Astrocyte (in vitro differentiated cells and primary cell): ENCODE measurements around the gene CFAP45. TPM values are rescaled to one million over a fixed set of nuclear protein-coding genes. Genes with fewer than 3 reads are reported as not detected.

Source experiments
- DNase-seq: peaks from one replicate; pipeline ENCODE4 v3.0.0-alpha.2; 2010; ENCODE audit warnings: low read depth
- FAIRE-seq: peaks from 2 replicates; lab custom pipeline; 2011; peaks lifted over from hg19 to GRCh38; lab: Jason Lieb, UNC
- H2AFZ ChIP-seq: 2 replicates; pipeline ENCODE4 v1.6.0; 2012; ENCODE audit warnings: low read depth, low read length, inconsistent platforms
- H3K27ac ChIP-seq: 2 replicates; pipeline ENCODE4 v1.5.1; 2011; ENCODE audit warnings: low read depth, low read length, inconsistent platforms
- H3K27me3 ChIP-seq: 2 replicates; pipeline ENCODE4 v1.6.0; 2011; ENCODE audit warnings: low read length, inconsistent platforms; ENCODE audit not compliant: insufficient read depth
- H3K36me3 ChIP-seq: 2 replicates; pipeline ENCODE4 v1.5.1; 2011; ENCODE audit warnings: low read length, inconsistent platforms; ENCODE audit not compliant: insufficient read depth
- H3K4me1 ChIP-seq: 2 replicates; pipeline ENCODE4 v1.5.1; 2011; ENCODE audit warnings: low read length, inconsistent platforms; ENCODE audit not compliant: insufficient read depth
- H3K4me2 ChIP-seq: 2 replicates; pipeline ENCODE4 v1.6.0; 2012; ENCODE audit warnings: low read length, inconsistent platforms
- H3K4me3 ChIP-seq: 2 replicates; pipeline ENCODE4 v1.5.1; 2011; ENCODE audit warnings: low read depth, mild to moderate bottlenecking, low read length, inconsistent platforms; ENCODE audit not compliant: insufficient read depth
- H3K79me2 ChIP-seq: 2 replicates; pipeline ENCODE4 v1.6.0; 2012; ENCODE audit warnings: mild to moderate bottlenecking, low read length, inconsistent platforms; ENCODE audit not compliant: insufficient read depth
- H3K9ac ChIP-seq: 2 replicates; pipeline ENCODE4 v1.6.0; 2012; ENCODE audit warnings: mild to moderate bottlenecking, low read length, inconsistent platforms
- H3K9me3 ChIP-seq: 2 replicates; pipeline ENCODE4 v1.5.1; 2012; ENCODE audit warnings: low read depth, mild to moderate bottlenecking, low read length, inconsistent platforms; ENCODE audit not compliant: insufficient read depth
- H4K20me1 ChIP-seq: 2 replicates; pipeline ENCODE4 v1.6.0; 2012; ENCODE audit warnings: low read length, inconsistent platforms; ENCODE audit not compliant: insufficient read depth
- H3K27ac Mint-ChIP-seq: one replicate; pipeline ENCODE4 v1.8.0; 2021; ENCODE audit warnings: mild to moderate bottlenecking, mixed read lengths; ENCODE audit not compliant: unreplicated experiment
- H3K27me3 Mint-ChIP-seq: one replicate; pipeline ENCODE4 v1.8.0; 2021; ENCODE audit warnings: low read depth, mixed read lengths; ENCODE audit not compliant: unreplicated experiment
- H3K36me3 Mint-ChIP-seq: one replicate; pipeline ENCODE4 v1.8.0; 2021; ENCODE audit warnings: low read depth, mixed read lengths; ENCODE audit not compliant: unreplicated experiment
- H3K4me1 Mint-ChIP-seq: one replicate; pipeline ENCODE4 v1.8.0; 2021; ENCODE audit warnings: low read depth, mixed read lengths; ENCODE audit not compliant: unreplicated experiment
- H3K4me3 Mint-ChIP-seq: one replicate; pipeline ENCODE4 v1.8.0; 2021; ENCODE audit warnings: mild to moderate bottlenecking, moderate library complexity, mixed read lengths; ENCODE audit not compliant: unreplicated experiment
- H3K9me3 Mint-ChIP-seq: one replicate; pipeline ENCODE4 v1.8.0; 2021; ENCODE audit warnings: mild to moderate bottlenecking, mixed read lengths; ENCODE audit not compliant: unreplicated experiment
- EZH2 ChIP-seq: IDR thresholded peaks from 2 replicates; pipeline ENCODE4 v1.6.1; 2012; ENCODE audit warnings: mild to moderate bottlenecking, low read length, inconsistent platforms; ENCODE audit not compliant: insufficient read depth
- total RNA-seq: library from RNA; stranded (reverse); gene quantifications from 2 replicates; pipeline ENCODE4 v1.2.1, GENCODE V29; 2021
- TF ChIP-seq, protein P1 (sequence below): IDR thresholded peaks from 2 replicates; pipeline ENCODE4 v1.5.1; 2011; ENCODE audit warnings: low read depth, mild to moderate bottlenecking, inconsistent platforms, low read length, moderate library complexity; ENCODE audit not compliant: insufficient read depth

CFAP45 gene
- total RNA-seq, 1 donor from 2014 or later, result 3.2 TPM

DNA sequence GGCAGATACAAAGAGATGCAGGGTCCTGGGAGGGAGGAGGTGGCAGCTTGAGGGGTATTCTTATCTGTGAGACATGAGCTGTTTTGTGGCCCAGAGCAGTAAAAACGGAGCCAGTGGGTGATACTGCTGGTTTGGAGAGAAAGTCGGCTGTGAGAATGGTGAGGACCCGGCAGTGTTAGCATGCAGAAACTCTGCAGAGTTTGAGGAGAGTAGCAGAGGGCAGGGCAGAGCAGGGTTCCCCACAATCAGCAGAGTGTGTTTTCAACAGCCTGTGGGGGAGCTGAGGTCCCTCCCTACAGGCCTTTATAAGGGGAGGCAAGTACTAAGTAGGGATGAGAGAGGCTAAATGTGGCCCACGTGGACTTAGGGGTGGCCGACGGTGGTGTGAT lies 72.9 kb downstream of the CFAP45 start:
- H3K27ac Mint-ChIP-seq, result no peak overlapping the region
- peaks cover 17% of the 10 kb centered on the region for H3K27me3 Mint-ChIP-seq

DNA sequence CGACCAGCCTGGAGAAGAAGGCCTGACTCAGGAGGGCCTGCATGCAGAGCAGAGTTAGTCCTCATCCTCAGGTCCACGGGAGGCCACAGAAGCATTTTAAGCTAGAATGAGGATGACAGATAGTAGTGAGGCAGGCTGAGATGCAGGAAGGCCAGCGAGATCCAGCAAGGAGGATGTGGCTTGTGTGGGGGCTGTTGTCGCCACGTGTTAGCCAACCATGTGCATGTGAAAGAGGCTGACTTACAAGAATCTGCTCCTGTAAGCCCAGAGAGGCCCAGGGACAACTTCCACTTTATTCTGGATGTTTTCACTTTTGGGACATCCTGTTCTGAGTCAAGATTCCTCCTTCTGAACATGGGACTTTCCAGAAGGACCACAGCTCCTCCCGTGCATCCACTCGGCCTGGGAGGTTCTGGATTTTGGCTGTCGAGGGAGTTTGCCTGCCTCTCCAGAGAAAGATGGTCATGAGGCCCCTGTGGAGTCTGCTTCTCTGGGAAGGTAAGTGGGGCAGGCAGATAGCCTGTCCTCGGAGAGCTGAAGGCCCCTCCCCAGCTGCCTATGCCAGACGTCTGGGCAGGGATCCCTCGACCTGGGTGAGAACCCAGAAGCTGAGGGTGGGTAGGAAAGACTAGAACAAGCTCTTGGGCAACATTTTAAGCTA lies 73.4 kb downstream of the CFAP45 start, which contains the start of gene SLAMF8:
Gene SLAMF8, plus strand, starts transcription at position 433 of the 661 bp plus-strand sequence. Its CDS starts 26 bp downstream, at position 459.
- peaks cover 21% of the 10 kb centered on the region for H3K27me3 Mint-ChIP-seq
- H3K4me1 Mint-ChIP-seq, result peaks cover 49% of the 10 kb centered on the region
- Histone ChIP-seq H3K9me3 (no peaks in the 10 kb centered on the region), H3K27me3 (peaks cover 9% of the 10 kb centered on the region), H3K27ac (no peak within 1 kb of the TSS), H2AFZ (peak within 1 kb of the TSS; percentile 14), H3K9ac (no peak within 1 kb of the TSS), H3K79me2 (no peaks in the 10 kb centered on the region), H3K4me3 (no peak within 1 kb of the TSS), H3K4me1 (peaks cover 3% of the 10 kb centered on the region), H3K4me2 (no peak within 1 kb of the TSS), H3K36me3 (no peaks in the 10 kb centered on the region), H4K20me1 (no peaks in the 10 kb centered on the region)
- no peak for FAIRE-seq
- H3K4me3 Mint-ChIP-seq, result peak within 1 kb of the TSS; percentile 51
- no peaks in the 10 kb centered on the region for H3K9me3 Mint-ChIP-seq
- TF ChIP-seq, protein P1, sequence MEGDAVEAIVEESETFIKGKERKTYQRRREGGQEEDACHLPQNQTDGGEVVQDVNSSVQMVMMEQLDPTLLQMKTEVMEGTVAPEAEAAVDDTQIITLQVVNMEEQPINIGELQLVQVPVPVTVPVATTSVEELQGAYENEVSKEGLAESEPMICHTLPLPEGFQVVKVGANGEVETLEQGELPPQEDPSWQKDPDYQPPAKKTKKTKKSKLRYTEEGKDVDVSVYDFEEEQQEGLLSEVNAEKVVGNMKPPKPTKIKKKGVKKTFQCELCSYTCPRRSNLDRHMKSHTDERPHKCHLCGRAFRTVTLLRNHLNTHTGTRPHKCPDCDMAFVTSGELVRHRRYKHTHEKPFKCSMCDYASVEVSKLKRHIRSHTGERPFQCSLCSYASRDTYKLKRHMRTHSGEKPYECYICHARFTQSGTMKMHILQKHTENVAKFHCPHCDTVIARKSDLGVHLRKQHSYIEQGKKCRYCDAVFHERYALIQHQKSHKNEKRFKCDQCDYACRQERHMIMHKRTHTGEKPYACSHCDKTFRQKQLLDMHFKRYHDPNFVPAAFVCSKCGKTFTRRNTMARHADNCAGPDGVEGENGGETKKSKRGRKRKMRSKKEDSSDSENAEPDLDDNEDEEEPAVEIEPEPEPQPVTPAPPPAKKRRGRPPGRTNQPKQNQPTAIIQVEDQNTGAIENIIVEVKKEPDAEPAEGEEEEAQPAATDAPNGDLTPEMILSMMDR, result no peak
- TF ChIP-seq EZH2, result no peak
- no peak for DNase-seq
- no peaks in the 10 kb centered on the region for H3K36me3 Mint-ChIP-seq
- peak within 1 kb of the TSS; percentile 22 for H3K27ac Mint-ChIP-seq

More for the DNA sequence above, 72.9 kb downstream of the CFAP45 start:
- peaks cover 54% of the 10 kb centered on the region for H3K4me1 Mint-ChIP-seq
- no peak overlapping the region for H2AFZ ChIP-seq
- H3K9ac ChIP-seq, result no peak overlapping the region
- H3K4me1 ChIP-seq, result peaks cover 3% of the 10 kb centered on the region
- no peaks in the 10 kb centered on the region for H3K79me2 ChIP-seq
- H4K20me1 ChIP-seq, result no peaks in the 10 kb centered on the region
- no peaks in the 10 kb centered on the region for H3K36me3 Mint-ChIP-seq
- H3K4me3 Mint-ChIP-seq, result peak overlapping the region; percentile 31
- no peak for TF ChIP-seq EZH2
- TF ChIP-seq, protein P1, result no peak
- DNase-seq, result no peak
- no peak for FAIRE-seq
- no peaks in the 10 kb centered on the region for H3K9me3 ChIP-seq
- H3K4me3 ChIP-seq, result no peak overlapping the region
- peaks cover 5% of the 10 kb centered on the region for H3K27me3 ChIP-seq
- no peaks in the 10 kb centered on the region for H3K9me3 Mint-ChIP-seq
- no peaks in the 10 kb centered on the region for H3K36me3 ChIP-seq
- H3K27ac ChIP-seq, result no peak overlapping the region
- H3K4me2 ChIP-seq, result no peak overlapping the region

DNA sequence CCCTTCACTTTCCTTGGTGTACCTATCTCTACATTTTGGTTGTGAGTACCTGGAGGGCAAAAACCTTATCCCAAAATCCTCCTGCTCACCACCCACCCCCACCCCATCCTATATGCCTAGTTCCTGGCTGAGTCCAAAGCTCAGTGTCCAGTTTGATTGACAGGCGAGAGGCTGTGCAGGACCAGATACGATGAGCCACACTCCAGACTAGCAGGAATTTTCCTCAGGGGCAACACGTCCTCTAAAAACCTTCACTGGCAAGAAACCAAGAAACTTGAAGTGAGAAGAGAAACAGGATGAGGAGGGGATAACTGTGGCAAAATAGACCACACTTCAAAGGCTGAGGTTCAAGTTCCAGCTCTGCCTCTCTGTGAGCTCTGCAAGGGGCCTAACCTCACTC lies 74.4 kb downstream of the CFAP45 start:
- FAIRE-seq (no peak), DNase-seq (no peak)
- Histone ChIP-seq H3K4me3 (no peak overlapping the region), H3K4me2 (no peak overlapping the region), H3K4me1 (peaks cover 3% of the 10 kb centered on the region), H3K9ac (no peak overlapping the region), H2AFZ (no peak overlapping the region), H3K36me3 (no peaks in the 10 kb centered on the region), H3K79me2 (no peaks in the 10 kb centered on the region), H3K9me3 (no peaks in the 10 kb centered on the region), H3K27ac (no peak overlapping the region), H4K20me1 (no peaks in the 10 kb centered on the region), H3K27me3 (peaks cover 9% of the 10 kb centered on the region)
- peak overlapping the region; percentile 82 for H3K27ac Mint-ChIP-seq
- peaks cover 47% of the 10 kb centered on the region for H3K4me1 Mint-ChIP-seq
- peaks cover 24% of the 10 kb centered on the region for H3K27me3 Mint-ChIP-seq
- H3K36me3 Mint-ChIP-seq, result no peaks in the 10 kb centered on the region
- no peaks in the 10 kb centered on the region for H3K9me3 Mint-ChIP-seq
- peak overlapping the region; percentile 6 for H3K4me3 Mint-ChIP-seq
- no peak for TF ChIP-seq EZH2
- TF ChIP-seq, protein P1, result no peak
